WTC11 (cell line): Measurements from ENCODE around the gene SPTLC3.

Experiments
- CTCF ChIP-seq: fragments of 200-600 bp; IDR thresholded peaks from 2 replicates; pipeline ENCODE4 v1.8.0; 2022; ENCODE audit warnings: antibody characterized with exemption
- FOXP4 ChIP-seq: sonication (generic); formaldehyde crosslinking; IDR thresholded peaks from 2 replicates; pipeline ENCODE4 v1.8.0; 2022; ENCODE audit warnings: mild to moderate bottlenecking, missing genetic modification reagents
- MAX ChIP-seq: sonication (generic); formaldehyde crosslinking; IDR thresholded peaks from 2 replicates; pipeline ENCODE4 v1.8.0; 2022; ENCODE audit warnings: mild to moderate bottlenecking, missing genetic modification reagents
- NFYB ChIP-seq: sonication (generic); formaldehyde crosslinking; conservative IDR thresholded peaks from 2 replicates; pipeline ENCODE4 v1.8.0; 2022; ENCODE audit warnings: low read depth, missing genetic modification reagents
- USF1 ChIP-seq: sonication (generic); formaldehyde crosslinking; IDR thresholded peaks from 2 replicates; pipeline ENCODE4 v1.8.0; 2022; ENCODE audit warnings: mild to moderate bottlenecking, missing genetic modification reagents
- ZNF121 ChIP-seq: sonication (generic); formaldehyde crosslinking; IDR thresholded peaks from 2 replicates; pipeline ENCODE4 v1.8.0; 2023; ENCODE audit warnings: missing genetic modification reagents
- ZNF138 ChIP-seq: sonication (generic); formaldehyde crosslinking; conservative IDR thresholded peaks from 2 replicates; pipeline ENCODE4 v1.8.1; 2022; ENCODE audit warnings: mild to moderate bottlenecking, moderate library complexity, missing genetic modification reagents

- TF ChIP-seq CTCF, result no peak
- no peak for TF ChIP-seq FOXP4 (CRISPR knock-in tag)
- TF ChIP-seq ZNF121 (CRISPR knock-in tag), result no peak
- TF ChIP-seq ZNF138 (CRISPR knock-in tag), result no peak
- no peak for TF ChIP-seq USF1
- no peak for TF ChIP-seq MAX (CRISPR knock-in tag)
- TF ChIP-seq NFYB (CRISPR knock-in tag), result no peak
These were observed 204.6 kb downstream of the SPTLC3 start for GRCh38 chr20:13213335-13213734.
